ENCODE results near the gene MACROD2.

GRCh38 chr20:15075586-15075985 is 1080.3 kb downstream of the MACROD2 start:
- TF ChIP-seq CTCF (IDR thresholded peaks at IDR 0.05) = no peak
- TF ChIP-seq ZFX (IDR thresholded peaks at IDR 0.05; ENCODE audit: borderline replicate concordance) = no peak
